GM23338 (cell line): ENCODE data around the gene TAOK3. TPM values are rescaled to one million over a fixed set of nuclear protein-coding genes. Genes with fewer than 3 reads are reported as not detected.

ENCODE experiments used
- ATAC-seq: fragments of 200-7000 bp; cut with Tn5 transposase; 3 replicates; pipeline ENCODE4 v1.9.1; 2020
- DNase-seq: peaks from one replicate; pipeline ENCODE4 v3.0.0-alpha.2; 2015; ENCODE audit warnings: low spot score
- H2AFZ ChIP-seq: fragments of 200-600 bp; sonication (generic); 2 replicates; pipeline ENCODE4 v1.8.0; 2016; ENCODE audit warnings: antibody characterized with exemption, mild to moderate bottlenecking, moderate library complexity
- H3F3A ChIP-seq: fragments of 200-600 bp; sonication (generic); replicated peaks from 2 replicates; pipeline ENCODE4 v1.8.0; 2017; ENCODE audit warnings: antibody characterized with exemption, mixed run types, low read depth
- H3K27ac ChIP-seq: fragments of 200-600 bp; sonication (generic); 2 replicates; pipeline ENCODE4 v1.6.1; 2016; ENCODE audit warnings: low read depth
- H3K27me3 ChIP-seq: fragments of 200-600 bp; sonication (generic); 2 replicates; pipeline ENCODE4 v1.8.0; 2016; ENCODE audit warnings: mild to moderate bottlenecking, mixed run types, moderate library complexity; ENCODE audit not compliant: insufficient read depth
- H3K36me3 ChIP-seq: fragments of 200-600 bp; sonication (generic); 2 replicates; pipeline ENCODE4 v1.8.0; 2016; ENCODE audit warnings: mild to moderate bottlenecking; ENCODE audit not compliant: insufficient read depth
- H3K4me1 ChIP-seq: fragments of 200-600 bp; sonication (generic); 2 replicates; pipeline ENCODE4 v1.8.0; 2016; ENCODE audit warnings: mild to moderate bottlenecking, moderate library complexity; ENCODE audit not compliant: insufficient read depth
- H3K4me2 ChIP-seq: fragments of 200-600 bp; sonication (generic); 2 replicates; pipeline ENCODE4 v1.7.1; 2017; ENCODE audit warnings: mixed run types
- H3K4me3 ChIP-seq: fragments of 200-600 bp; sonication (generic); 2 replicates; pipeline ENCODE4 v1.6.1; 2016; ENCODE audit warnings: mixed run types
- H3K79me2 ChIP-seq: fragments of 200-600 bp; sonication (generic); replicated peaks from 2 replicates; pipeline ENCODE4 v1.8.0; 2017; ENCODE audit warnings: mild to moderate bottlenecking; ENCODE audit not compliant: insufficient read depth
- H3K9me2 ChIP-seq: fragments of 200-600 bp; sonication (generic); 2 replicates; pipeline ENCODE4 v1.8.0; 2017; ENCODE audit not compliant: insufficient read depth
- H4K20me1 ChIP-seq: fragments of 200-600 bp; sonication (generic); replicated peaks from 2 replicates; pipeline ENCODE4 v1.8.0; 2017; ENCODE audit warnings: mild to moderate bottlenecking; ENCODE audit not compliant: insufficient read depth
- H3K27ac Mint-ChIP-seq: 2 replicates; pipeline ENCODE4 v1.8.0; 2020; ENCODE audit warnings: inconsistent platforms, mild to moderate bottlenecking, moderate library complexity, mixed read lengths
- H3K27me3 Mint-ChIP-seq: 3 replicates; pipeline ENCODE4 v1.8.0; 2022; ENCODE audit warnings: low read depth, mild to moderate bottlenecking, moderate library complexity, mixed read lengths, inconsistent platforms; ENCODE audit not compliant: insufficient read depth, poor library complexity
- H3K36me3 Mint-ChIP-seq: 3 replicates; pipeline ENCODE4 v1.8.0; 2021; ENCODE audit warnings: low read depth, mild to moderate bottlenecking, inconsistent platforms, moderate library complexity, mixed read lengths
- H3K4me1 Mint-ChIP-seq: 3 replicates; pipeline ENCODE4 v1.8.0; 2020; ENCODE audit warnings: mild to moderate bottlenecking, inconsistent platforms, mixed read lengths
- H3K4me3 Mint-ChIP-seq: 3 replicates; pipeline ENCODE4 v1.8.0; 2021; ENCODE audit warnings: moderate library complexity, mild to moderate bottlenecking, inconsistent platforms, mixed read lengths
- H3K9me3 Mint-ChIP-seq: 3 replicates; pipeline ENCODE4 v1.8.0; 2020; ENCODE audit warnings: moderate library complexity, mild to moderate bottlenecking, inconsistent platforms, mixed read lengths
- CREB1 ChIP-seq: fragments of 250-450 bp; sonication (Bioruptor Pico); IDR thresholded peaks from 2 replicates; pipeline ENCODE4 v1.5.0; 2020; ENCODE audit warnings: low read depth, mild to moderate bottlenecking, moderate library complexity
- EZH2phosphoT487 ChIP-seq: fragments of 200-600 bp; sonication (generic); IDR thresholded peaks from one replicate; pipeline ENCODE4 v1.8.1; 2018; ENCODE audit warnings: antibody characterized with exemption; ENCODE audit not compliant: unreplicated experiment
- JUNB ChIP-seq: IDR thresholded peaks from one replicate; pipeline ENCODE4 v1.6.1; 2016; ENCODE audit warnings: antibody characterized with exemption; ENCODE audit not compliant: unreplicated experiment
- NANOG ChIP-seq: IDR thresholded peaks from 2 replicates; pipeline ENCODE4 v1.6.1; 2016; ENCODE audit warnings: antibody characterized with exemption, borderline replicate concordance
- POLR2AphosphoS5 ChIP-seq: IDR thresholded peaks from 2 replicates; pipeline ENCODE4 v1.6.1; 2016; ENCODE audit warnings: antibody characterized with exemption, low read depth
- STAT1 ChIP-seq: IDR thresholded peaks from one replicate; pipeline ENCODE4 v1.6.1; 2016; ENCODE audit warnings: antibody characterized with exemption; ENCODE audit not compliant: unreplicated experiment
- ZNF114 ChIP-seq: fragments of 250-450 bp; sonication (Bioruptor Pico); IDR thresholded peaks from 2 replicates; pipeline ENCODE4 v1.5.0; 2020; ENCODE audit warnings: mild to moderate bottlenecking, moderate library complexity
- ZNF331 ChIP-seq: fragments of 250-450 bp; sonication (Bioruptor Pico); IDR thresholded peaks from 2 replicates; pipeline ENCODE4 v1.5.0; 2020; ENCODE audit warnings: low read depth, mild to moderate bottlenecking, moderate library complexity
- polyA plus RNA-seq: library from polyadenylated mRNA; unstranded; fragments of >200 nt; fragmentation: Nextera tagmentation; extraction: Ambion mirVana; gene quantifications from 2 replicates; pipeline ENCODE4 v1.2.1, GENCODE V29; 2016
- total RNA-seq: library from RNA; depleted of rRNA; stranded (reverse); fragments of >200 nt; shearing (Covaris generic); gene quantifications from 2 replicates; pipeline ENCODE4 v1.2.3, GENCODE V29; 2014
- TF ChIP-seq, protein P1 (sequence below): fragments of 250-450 bp; sonication (Bioruptor Pico); IDR thresholded peaks from 2 replicates; pipeline ENCODE4 v1.5.0; 2020; ENCODE audit warnings: mild to moderate bottlenecking, moderate library complexity
- TF ChIP-seq, protein P2 (sequence below): IDR thresholded peaks from one replicate; pipeline ENCODE4 v1.6.1; 2018; ENCODE audit warnings: antibody characterized with exemption; ENCODE audit not compliant: unreplicated experiment
- TF ChIP-seq, protein P3 (sequence below): IDR thresholded peaks from 2 replicates; pipeline ENCODE4 v1.6.1; 2016; ENCODE audit warnings: antibody characterized with exemption

TAOK3 gene
- total and polyA plus RNA-seq, 2 experiments from 2014 or later: 7.6 to 20.4 TPM

DNA sequence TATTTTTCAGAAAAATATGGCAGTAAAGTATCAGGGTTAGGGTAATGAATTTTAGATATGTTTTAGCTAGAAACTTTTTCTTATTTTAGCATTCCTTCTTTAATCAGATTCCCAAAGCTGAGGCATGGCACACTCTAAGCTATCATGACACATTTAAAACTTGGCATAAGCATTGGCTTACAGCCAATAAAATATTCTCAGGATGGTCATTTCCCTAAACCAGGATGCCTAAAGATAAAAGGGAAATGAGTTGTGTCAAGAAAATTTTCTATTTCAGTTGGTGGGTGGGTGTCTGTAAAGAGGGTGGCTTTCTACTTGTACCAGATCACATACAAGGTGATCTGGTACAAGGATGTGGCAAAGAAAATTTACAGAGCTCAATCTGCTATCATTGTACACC lies 189.0 kb downstream of the TAOK3 start (continued):
- TF ChIP-seq, protein P1, sequence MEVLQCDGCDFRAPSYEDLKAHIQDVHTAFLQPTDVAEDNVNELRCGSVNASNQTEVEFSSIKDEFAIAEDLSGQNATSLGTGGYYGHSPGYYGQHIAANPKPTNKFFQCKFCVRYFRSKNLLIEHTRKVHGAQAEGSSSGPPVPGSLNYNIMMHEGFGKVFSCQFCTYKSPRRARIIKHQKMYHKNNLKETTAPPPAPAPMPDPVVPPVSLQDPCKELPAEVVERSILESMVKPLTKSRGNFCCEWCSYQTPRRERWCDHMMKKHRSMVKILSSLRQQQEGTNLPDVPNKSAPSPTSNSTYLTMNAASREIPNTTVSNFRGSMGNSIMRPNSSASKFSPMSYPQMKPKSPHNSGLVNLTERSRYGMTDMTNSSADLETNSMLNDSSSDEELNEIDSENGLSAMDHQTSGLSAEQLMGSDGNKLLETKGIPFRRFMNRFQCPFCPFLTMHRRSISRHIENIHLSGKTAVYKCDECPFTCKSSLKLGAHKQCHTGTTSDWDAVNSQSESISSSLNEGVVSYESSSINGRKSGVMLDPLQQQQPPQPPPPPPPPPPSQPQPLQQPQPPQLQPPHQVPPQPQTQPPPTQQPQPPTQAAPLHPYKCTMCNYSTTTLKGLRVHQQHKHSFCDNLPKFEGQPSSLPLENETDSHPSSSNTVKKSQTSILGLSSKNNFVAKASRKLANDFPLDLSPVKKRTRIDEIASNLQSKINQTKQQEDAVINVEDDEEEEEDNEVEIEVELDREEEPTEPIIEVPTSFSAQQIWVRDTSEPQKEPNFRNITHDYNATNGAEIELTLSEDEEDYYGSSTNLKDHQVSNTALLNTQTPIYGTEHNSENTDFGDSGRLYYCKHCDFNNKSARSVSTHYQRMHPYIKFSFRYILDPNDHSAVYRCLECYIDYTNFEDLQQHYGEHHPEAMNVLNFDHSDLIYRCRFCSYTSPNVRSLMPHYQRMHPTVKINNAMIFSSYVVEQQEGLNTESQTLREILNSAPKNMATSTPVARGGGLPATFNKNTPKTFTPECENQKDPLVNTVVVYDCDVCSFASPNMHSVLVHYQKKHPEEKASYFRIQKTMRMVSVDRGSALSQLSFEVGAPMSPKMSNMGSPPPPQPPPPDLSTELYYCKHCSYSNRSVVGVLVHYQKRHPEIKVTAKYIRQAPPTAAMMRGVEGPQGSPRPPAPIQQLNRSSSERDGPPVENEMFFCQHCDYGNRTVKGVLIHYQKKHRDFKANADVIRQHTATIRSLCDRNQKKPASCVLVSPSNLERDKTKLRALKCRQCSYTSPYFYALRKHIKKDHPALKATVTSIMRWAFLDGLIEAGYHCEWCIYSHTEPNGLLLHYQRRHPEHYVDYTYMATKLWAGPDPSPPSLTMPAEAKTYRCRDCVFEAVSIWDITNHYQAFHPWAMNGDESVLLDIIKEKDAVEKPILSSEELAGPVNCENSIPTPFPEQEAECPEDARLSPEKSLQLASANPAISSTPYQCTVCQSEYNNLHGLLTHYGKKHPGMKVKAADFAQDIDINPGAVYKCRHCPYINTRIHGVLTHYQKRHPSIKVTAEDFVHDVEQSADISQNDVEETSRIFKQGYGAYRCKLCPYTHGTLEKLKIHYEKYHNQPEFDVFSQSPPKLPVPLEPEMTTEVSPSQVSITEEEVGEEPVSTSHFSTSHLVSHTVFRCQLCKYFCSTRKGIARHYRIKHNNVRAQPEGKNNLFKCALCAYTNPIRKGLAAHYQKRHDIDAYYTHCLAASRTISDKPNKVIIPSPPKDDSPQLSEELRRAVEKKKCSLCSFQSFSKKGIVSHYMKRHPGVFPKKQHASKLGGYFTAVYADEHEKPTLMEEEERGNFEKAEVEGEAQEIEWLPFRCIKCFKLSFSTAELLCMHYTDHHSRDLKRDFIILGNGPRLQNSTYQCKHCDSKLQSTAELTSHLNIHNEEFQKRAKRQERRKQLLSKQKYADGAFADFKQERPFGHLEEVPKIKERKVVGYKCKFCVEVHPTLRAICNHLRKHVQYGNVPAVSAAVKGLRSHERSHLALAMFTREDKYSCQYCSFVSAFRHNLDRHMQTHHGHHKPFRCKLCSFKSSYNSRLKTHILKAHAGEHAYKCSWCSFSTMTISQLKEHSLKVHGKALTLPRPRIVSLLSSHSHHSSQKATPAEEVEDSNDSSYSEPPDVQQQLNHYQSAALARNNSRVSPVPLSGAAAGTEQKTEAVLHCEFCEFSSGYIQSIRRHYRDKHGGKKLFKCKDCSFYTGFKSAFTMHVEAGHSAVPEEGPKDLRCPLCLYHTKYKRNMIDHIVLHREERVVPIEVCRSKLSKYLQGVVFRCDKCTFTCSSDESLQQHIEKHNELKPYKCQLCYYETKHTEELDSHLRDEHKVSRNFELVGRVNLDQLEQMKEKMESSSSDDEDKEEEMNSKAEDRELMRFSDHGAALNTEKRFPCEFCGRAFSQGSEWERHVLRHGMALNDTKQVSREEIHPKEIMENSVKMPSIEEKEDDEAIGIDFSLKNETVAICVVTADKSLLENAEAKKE (CRISPR knock-in tag): no peak
- no peak for TF ChIP-seq POLR2AphosphoS5
- no peak for TF ChIP-seq CREB1
- TF ChIP-seq NANOG: no peak
- no peak for TF ChIP-seq ZNF114
- TF ChIP-seq, protein P2, sequence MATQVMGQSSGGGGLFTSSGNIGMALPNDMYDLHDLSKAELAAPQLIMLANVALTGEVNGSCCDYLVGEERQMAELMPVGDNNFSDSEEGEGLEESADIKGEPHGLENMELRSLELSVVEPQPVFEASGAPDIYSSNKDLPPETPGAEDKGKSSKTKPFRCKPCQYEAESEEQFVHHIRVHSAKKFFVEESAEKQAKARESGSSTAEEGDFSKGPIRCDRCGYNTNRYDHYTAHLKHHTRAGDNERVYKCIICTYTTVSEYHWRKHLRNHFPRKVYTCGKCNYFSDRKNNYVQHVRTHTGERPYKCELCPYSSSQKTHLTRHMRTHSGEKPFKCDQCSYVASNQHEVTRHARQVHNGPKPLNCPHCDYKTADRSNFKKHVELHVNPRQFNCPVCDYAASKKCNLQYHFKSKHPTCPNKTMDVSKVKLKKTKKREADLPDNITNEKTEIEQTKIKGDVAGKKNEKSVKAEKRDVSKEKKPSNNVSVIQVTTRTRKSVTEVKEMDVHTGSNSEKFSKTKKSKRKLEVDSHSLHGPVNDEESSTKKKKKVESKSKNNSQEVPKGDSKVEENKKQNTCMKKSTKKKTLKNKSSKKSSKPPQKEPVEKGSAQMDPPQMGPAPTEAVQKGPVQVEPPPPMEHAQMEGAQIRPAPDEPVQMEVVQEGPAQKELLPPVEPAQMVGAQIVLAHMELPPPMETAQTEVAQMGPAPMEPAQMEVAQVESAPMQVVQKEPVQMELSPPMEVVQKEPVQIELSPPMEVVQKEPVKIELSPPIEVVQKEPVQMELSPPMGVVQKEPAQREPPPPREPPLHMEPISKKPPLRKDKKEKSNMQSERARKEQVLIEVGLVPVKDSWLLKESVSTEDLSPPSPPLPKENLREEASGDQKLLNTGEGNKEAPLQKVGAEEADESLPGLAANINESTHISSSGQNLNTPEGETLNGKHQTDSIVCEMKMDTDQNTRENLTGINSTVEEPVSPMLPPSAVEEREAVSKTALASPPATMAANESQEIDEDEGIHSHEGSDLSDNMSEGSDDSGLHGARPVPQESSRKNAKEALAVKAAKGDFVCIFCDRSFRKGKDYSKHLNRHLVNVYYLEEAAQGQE: no peak

DNA sequence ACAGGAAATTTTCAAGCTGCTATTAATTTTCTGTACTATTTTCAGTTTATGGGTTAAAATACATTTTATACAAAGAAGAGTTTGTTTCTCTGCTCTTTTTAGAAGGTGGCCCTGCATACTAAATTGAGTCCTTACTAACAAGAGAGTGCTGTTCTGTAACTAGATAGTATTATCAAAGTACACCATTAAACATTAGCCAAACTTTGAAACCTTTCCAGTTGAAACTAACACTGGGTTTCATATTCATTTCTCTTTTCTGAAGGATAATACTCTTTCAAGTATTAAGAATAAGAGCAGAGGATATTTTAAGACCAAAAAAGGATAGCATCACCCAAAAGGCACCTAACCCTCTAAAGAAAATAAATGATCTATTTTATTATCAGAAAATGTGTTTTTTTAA lies 189.6 kb downstream of the TAOK3 start:
- ATAC-seq: no peak
- Mint-ChIP-seq H3K36me3 (0 out of 3 replicates have a peak, but pooled peaks cover 2% of the 10 kb centered on the region), H3K9me3 (no peaks in the 10 kb centered on the region)
- TF ChIP-seq ZNF331 (CRISPR knock-in tag) (no peak), JUNB (no peak), EZH2phosphoT487 (no peak), STAT1 (no peak), NANOG (no peak), POLR2AphosphoS5 (no peak)
- TF ChIP-seq, protein P3, sequence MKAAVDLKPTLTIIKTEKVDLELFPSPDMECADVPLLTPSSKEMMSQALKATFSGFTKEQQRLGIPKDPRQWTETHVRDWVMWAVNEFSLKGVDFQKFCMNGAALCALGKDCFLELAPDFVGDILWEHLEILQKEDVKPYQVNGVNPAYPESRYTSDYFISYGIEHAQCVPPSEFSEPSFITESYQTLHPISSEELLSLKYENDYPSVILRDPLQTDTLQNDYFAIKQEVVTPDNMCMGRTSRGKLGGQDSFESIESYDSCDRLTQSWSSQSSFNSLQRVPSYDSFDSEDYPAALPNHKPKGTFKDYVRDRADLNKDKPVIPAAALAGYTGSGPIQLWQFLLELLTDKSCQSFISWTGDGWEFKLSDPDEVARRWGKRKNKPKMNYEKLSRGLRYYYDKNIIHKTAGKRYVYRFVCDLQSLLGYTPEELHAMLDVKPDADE: no peak

More for the DNA sequence above, 189.6 kb downstream of the TAOK3 start:
- H3K4me3 ChIP-seq: no peak overlapping the region
- H3K27ac Mint-ChIP-seq: no peak overlapping the region
- H3K4me1 Mint-ChIP-seq: peaks cover 2% of the 10 kb centered on the region; the same call in 1 of the 3 replicates
- no peaks in the 10 kb centered on the region for H3K36me3 ChIP-seq
- no peaks in the 10 kb centered on the region for H3F3A ChIP-seq
- H2AFZ ChIP-seq: no peak overlapping the region
- no peak overlapping the region for H3K4me2 ChIP-seq
- H3K4me3 Mint-ChIP-seq: no peak overlapping the region
- no peaks in the 10 kb centered on the region for H4K20me1 ChIP-seq
- no peaks in the 10 kb centered on the region for H3K9me2 ChIP-seq
- H3K27me3 Mint-ChIP-seq: no peaks in the 10 kb centered on the region
- DNase-seq: no peak
- no peaks in the 10 kb centered on the region for H3K27me3 ChIP-seq
- H3K79me2 ChIP-seq: no peaks in the 10 kb centered on the region
- no peaks in the 10 kb centered on the region for H3K4me1 ChIP-seq
- H3K27ac ChIP-seq: no peak overlapping the region
